Amniotic epithelial cell (primary cell): ENCODE measurements around the gene CDC42EP1.

Source experiments
- DNase-seq: peaks from one replicate; pipeline ENCODE4 v3.0.0-alpha.2; 2010; ENCODE audit warnings: low read depth

The CDC42EP1 gene

GRCh38 chr22:37611207-37611606 lies 50.9 kb downstream of the CDC42EP1 start:
- no peak for DNase-seq

- DNase-seq = no peak
Measured at GRCh38 chr22:37616201-37617083, 56.2 kb downstream of the CDC42EP1 start.

GRCh38 chr22:37617431-37617830 lies 57.2 kb downstream of the CDC42EP1 start:
- DNase-seq = no peak

- DNase-seq = no peak
Measured at GRCh38 chr22:37618072-37618656, 57.9 kb downstream of the CDC42EP1 start.

- DNase-seq = no peak
Measured at GRCh38 chr22:37618674-37619073, 58.4 kb downstream of the CDC42EP1 start.
